Brain microvascular endothelial cell (primary cell): Measurements from ENCODE around the gene CENPP.
A peak's percentile ranks its signal among the peaks of the same experiment; 100 is the strongest.
"Not testable (repeated sequence)": the region's sequence is repeated elsewhere in the genome, so short reads cannot be mapped to it uniquely, and the experiment has no call there.

ENCODE experiments used
- DNase-seq: peaks from one replicate; pipeline ENCODE4 v3.0.0-alpha.2; 2020
- H3K27ac ChIP-seq: fragments of 250-450 bp; sonication (Bioruptor Pico); 2 replicates; pipeline ENCODE4 v1.5.1; 2020; ENCODE audit warnings: mild to moderate bottlenecking, moderate library complexity
- H3K27me3 ChIP-seq: fragments of 250-450 bp; sonication (Bioruptor Pico); replicated peaks from 2 replicates; pipeline ENCODE4 v1.5.1; 2020; ENCODE audit warnings: mild to moderate bottlenecking
- H3K36me3 ChIP-seq: fragments of 250-450 bp; sonication (Bioruptor Pico); replicated peaks from 2 replicates; pipeline ENCODE4 v1.5.1; 2020; ENCODE audit warnings: mild to moderate bottlenecking
- H3K4me3 ChIP-seq: 2 replicates; pipeline ENCODE4 v1.5.1; 2011; ENCODE audit warnings: low read depth, mild to moderate bottlenecking, control low read depth, low read length, moderate library complexity
- CTCF ChIP-seq: IDR thresholded peaks from 2 replicates; pipeline ENCODE4 v1.5.1; 2011; ENCODE audit warnings: low read depth, mild to moderate bottlenecking, moderate library complexity, low read length, control low read depth, inconsistent platforms; ENCODE audit errors: missing control alignments
- in situ Hi-C: cut with HindIII; loops from 2 replicates; pipeline ENCODE4 v1.10.0; 2017; ENCODE audit warnings: low sequenced_read_pairs, low pct_ligation_motif_present

The CENPP gene

GRCh38 chr9:92406477-92406876, 80.7 kb downstream of the CENPP start:
- H3K27ac ChIP-seq = no peak overlapping the region
- H3K36me3 ChIP-seq = no peaks in the 10 kb centered on the region
- DNase-seq = peak; percentile 14
- H3K4me3 ChIP-seq = no peak overlapping the region
- no peaks in the 10 kb centered on the region for H3K27me3 ChIP-seq
- in situ Hi-C loops = no loop called here
- TF ChIP-seq CTCF = no peak

GRCh38 chr9:92407818-92408217, 82.1 kb downstream of the CENPP start:
- Histone ChIP-seq H3K4me3 (no peak overlapping the region), H3K36me3 (no peaks in the 10 kb centered on the region), H3K27me3 (no peaks in the 10 kb centered on the region), H3K27ac (no peak overlapping the region)
- TF ChIP-seq CTCF = no peak
- no peak for DNase-seq
- in situ Hi-C loops = no loop called here

DNA sequence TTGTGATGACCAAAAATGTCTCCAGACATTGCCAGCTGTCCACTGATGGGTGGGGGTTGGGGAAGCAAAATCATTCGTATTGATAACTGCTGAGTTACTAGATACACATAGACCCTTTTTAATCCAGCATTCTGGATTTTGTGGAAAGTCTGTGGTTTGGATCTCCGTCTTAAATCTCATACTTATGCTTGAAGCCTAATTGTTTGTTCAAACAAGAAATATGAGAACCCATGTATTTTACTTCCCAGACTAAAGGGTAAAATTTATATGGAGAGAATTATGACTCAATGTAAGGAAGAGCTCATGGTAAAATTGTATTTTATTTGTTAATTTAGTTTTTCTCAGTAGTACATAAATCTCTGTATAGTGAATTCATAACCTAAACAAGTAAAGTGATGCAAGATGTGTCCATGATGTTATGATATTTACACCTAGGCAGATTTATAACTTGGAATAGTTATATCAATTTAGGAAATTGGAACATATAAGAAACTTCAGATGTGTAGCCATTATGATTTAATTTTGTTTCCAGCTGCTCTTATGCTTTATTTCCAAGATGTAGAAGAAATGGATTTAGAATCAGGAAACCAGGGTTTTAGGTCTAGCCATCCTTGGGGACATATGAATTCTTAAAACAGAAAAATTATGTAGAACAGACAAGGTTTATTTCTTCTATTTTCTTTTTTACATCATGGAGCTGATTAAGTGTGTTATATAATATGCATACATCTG, 83.2 kb downstream of the CENPP start:
- TF ChIP-seq CTCF = no peak
- no peaks in the 10 kb centered on the region for H3K36me3 ChIP-seq
- no peak for DNase-seq
- in situ Hi-C loops = no loop called here
- H3K27me3 ChIP-seq = no peaks in the 10 kb centered on the region
- H3K27ac ChIP-seq = no peak overlapping the region
- H3K4me3 ChIP-seq = no peak overlapping the region

GRCh38 chr9:92411157-92411556, 85.4 kb downstream of the CENPP start:
- H3K4me3 ChIP-seq, in situ Hi-C loops, H3K36me3 ChIP-seq, H3K27ac ChIP-seq, DNase-seq, H3K27me3 ChIP-seq: not testable (repeated sequence)

DNA sequence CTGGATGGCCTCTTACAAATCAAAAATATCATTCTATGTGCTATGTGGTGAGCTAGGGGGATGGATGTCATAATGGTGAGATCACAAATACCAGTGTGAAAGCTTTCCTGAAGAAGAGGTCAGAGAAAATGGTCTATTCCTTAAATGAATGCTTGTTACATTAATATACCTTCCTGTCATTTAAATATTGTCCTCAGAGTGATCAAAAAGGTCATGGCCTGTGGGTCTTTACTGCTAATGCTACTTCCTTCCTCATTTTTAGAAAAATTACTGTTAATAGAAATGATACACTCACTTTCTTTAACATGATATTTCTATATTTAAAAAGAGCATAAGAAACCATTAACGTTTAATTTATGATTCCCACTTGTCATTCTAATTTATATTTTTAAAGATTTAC, 88.8 kb downstream of the CENPP start:
- in situ Hi-C loops = no loop called here
- no peak for DNase-seq
- no peak for TF ChIP-seq CTCF
- no peak overlapping the region for H3K27ac ChIP-seq
- no peaks in the 10 kb centered on the region for H3K27me3 ChIP-seq
- H3K36me3 ChIP-seq = no peaks in the 10 kb centered on the region
- H3K4me3 ChIP-seq = no peak overlapping the region

DNA sequence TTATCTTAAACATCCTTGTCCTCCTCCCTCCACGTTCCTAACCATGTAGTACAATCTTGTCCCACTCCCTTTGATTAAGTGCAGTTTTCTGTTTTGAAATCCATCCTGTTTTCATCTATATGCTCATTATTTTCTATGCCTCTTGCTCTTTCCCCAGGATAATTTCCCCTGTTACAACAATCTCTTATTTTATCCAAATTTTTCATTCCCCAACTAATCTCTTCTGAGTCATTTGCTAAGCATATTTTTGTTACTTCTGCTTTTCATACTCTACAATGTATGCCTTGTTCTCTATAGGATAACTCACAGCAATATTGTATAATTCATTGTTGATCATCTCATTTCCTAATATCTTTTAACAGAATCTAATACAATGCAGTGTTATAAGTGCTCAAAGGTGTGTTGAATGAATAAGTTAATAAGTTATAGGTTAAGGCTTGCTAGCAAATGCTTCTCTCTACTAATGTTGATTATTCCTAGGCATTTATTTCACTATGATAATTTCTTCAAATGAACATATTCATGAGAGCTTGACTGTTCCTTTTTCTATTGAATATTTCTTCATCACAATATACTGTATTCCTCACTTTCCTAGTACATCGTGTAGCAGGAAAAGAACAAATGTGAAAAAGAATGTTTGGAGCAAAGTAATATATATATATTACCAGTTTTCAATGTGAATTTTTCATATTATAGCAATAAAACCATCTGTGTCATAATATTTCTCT, 97.0 kb downstream of the CENPP start:
- no peak for DNase-seq
- in situ Hi-C loops = no loop called here
- Histone ChIP-seq H3K36me3 (no peaks in the 10 kb centered on the region), H3K4me3 (no peak overlapping the region), H3K27ac (no peak overlapping the region), H3K27me3 (no peaks in the 10 kb centered on the region)
- no peak for TF ChIP-seq CTCF
